Measurements from ENCODE around the gene BTG2. TPM values are rescaled to one million over a fixed set of nuclear protein-coding genes. Genes with fewer than 3 reads are reported as not detected.

The BTG2 gene
- total RNA-seq, 4 donors from 2014 or later, result 160 to 319 (median 193) TPM

- TF ChIP-seq EP300 (IDR thresholded peaks at IDR 0.05) (no peak), POLR2AphosphoS5 (IDR thresholded peaks at IDR 0.05) (no peak), CTCF (IDR thresholded peaks at IDR 0.05) (peak; percentile 90), POLR2A (IDR thresholded peaks at IDR 0.05) (no peak)
- WGBS, result 0% methylated on average over 10 of the region's 20 CpGs
- peak; percentile 90 to 92 for DNase-seq (ENCODE audit: low spot score in 2 of 2)
Measured at GRCh38 chr1:203267347-203267846, 37.9 kb upstream of the BTG2 start.

DNA sequence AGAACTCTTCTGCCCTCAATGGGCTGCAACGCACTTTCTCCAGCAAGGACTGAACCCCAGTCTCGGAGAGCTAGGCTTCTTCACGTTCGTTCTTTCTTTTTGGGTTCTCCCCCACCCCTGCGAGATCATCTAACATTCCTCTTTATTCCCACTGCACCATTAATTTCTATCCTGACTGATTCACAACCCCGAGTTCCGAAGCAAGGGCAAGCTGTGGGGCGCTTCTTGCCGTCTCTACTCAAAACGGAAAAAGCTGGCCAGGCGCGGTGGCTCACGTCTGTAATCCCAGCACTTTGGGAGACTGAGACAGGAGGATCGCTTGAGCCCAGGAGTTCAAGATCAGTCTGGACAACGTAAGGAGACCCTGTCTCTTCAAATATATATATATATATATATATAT is 37.4 kb upstream of the BTG2 start:
- WGBS, result 61% methylated on average over 15 of the region's 15 CpGs
- Histone ChIP-seq H3K27ac (peak overlapping the region; percentile 76), H3K36me3 (no peaks in the 10 kb centered on the region), H3K4me3 (peak overlapping the region; percentile 51), H3K4me1 (peaks cover 32% of the 10 kb centered on the region), H3K27me3 (no peaks in the 10 kb centered on the region), H3K9me3 (no peaks in the 10 kb centered on the region)
- TF ChIP-seq CTCF (IDR thresholded peaks at IDR 0.05), result no peak
- TF ChIP-seq POLR2AphosphoS5 (IDR thresholded peaks at IDR 0.05), result no peak
- no peak for TF ChIP-seq EP300 (IDR thresholded peaks at IDR 0.05)
- TF ChIP-seq POLR2A (IDR thresholded peaks at IDR 0.05), result no peak
- no peak for DNase-seq (ENCODE audit: low spot score in 2 of 2)

More at GRCh38 chr1:203267347-203267846, 37.9 kb upstream of the BTG2 start:
- no peaks in the 10 kb centered on the region for H3K27me3 ChIP-seq
- peak overlapping the region; percentile 76 for H3K27ac ChIP-seq
- no peaks in the 10 kb centered on the region for H3K36me3 ChIP-seq
- peak overlapping the region; percentile 51 for H3K4me3 ChIP-seq
- peaks cover 27% of the 10 kb centered on the region for H3K4me1 ChIP-seq
- no peaks in the 10 kb centered on the region for H3K9me3 ChIP-seq

DNA sequence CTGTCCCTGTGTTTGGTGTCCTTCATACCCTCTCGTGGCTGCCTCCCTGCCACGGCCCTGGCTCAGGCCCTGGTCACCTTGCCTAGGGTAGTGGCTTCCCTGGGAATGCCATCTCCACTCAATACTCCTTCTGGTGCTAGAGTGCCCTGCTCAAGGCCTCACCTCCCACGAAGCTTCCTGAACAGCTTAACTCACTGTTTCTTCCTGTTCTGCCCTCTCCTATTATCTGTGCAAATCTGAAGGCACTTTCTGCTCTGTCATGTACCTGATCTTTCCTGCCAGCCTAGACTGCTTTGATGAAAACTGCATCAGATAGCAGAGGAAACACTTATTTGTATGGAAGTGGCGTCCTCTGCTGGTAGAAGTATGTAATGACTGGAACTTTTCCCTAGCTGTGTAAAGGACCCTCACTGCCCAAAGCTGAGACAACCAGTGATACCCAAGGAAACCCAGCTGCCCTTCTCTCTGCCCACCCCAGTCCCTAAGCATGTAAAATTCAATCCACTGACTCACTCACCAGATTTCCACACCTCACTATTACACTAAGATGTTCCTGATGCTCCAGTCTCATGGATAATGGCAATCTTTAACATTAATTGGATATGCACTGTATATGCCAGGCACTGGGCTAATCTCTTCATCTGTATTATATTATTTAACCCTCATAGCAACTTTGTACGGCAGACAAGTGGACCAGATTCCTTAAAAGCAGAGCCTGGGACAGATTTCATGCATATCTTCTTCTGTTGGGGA is 36.2 kb upstream of the BTG2 start:
- 20% methylated on average over 5 of the region's 5 CpGs for WGBS
- peaks cover 44% of the 10 kb centered on the region for H3K4me1 ChIP-seq

DNA sequence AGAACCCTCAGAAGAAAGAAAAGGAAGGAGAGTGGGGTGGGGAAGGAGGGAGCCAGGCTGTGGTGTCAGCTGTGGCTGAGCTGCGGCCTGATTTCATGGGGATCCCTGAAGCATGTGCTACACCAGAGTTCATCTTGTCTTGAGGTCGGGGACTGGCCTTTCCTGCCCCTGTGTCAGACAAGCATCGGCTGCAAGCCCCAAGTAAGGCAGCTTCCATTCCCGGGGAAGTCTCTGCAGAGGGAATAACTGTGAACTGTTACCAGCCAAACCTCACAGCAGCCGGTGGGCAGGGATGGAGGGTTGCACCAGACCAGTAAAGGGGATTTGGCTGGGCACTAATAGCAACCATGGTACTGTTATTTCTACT is 35.7 kb upstream of the BTG2 start:
- Histone ChIP-seq H3K4me3 (no peak overlapping the region), H3K36me3 (no peaks in the 10 kb centered on the region), H3K9me3 (no peaks in the 10 kb centered on the region), H3K4me1 (peaks cover 44% of the 10 kb centered on the region), H3K27ac (no peak overlapping the region), H3K27me3 (no peaks in the 10 kb centered on the region)
- no peak for DNase-seq (ENCODE audit: low spot score in 2 of 2)
- 86% methylated on average over 5 of the region's 5 CpGs for WGBS
- TF ChIP-seq EP300 (IDR thresholded peaks at IDR 0.05) (no peak), CTCF (IDR thresholded peaks at IDR 0.05) (no peak), POLR2AphosphoS5 (IDR thresholded peaks at IDR 0.05) (no peak), POLR2A (IDR thresholded peaks at IDR 0.05) (no peak)

More for the DNA sequence above, 36.2 kb upstream of the BTG2 start:
- Histone ChIP-seq H3K9me3 (no peaks in the 10 kb centered on the region), H3K27ac (peak overlapping the region; percentile 3), H3K36me3 (no peaks in the 10 kb centered on the region), H3K27me3 (no peaks in the 10 kb centered on the region), H3K4me3 (no peak overlapping the region)
- DNase-seq (ENCODE audit: low spot score in 2 of 2), result no peak
- TF ChIP-seq CTCF (IDR thresholded peaks at IDR 0.05) (peak; percentile 84 to 92), POLR2A (IDR thresholded peaks at IDR 0.05) (no peak), POLR2AphosphoS5 (IDR thresholded peaks at IDR 0.05) (no peak)

- Histone ChIP-seq H3K9me3 (no peaks in the 10 kb centered on the region), H3K36me3 (no peaks in the 10 kb centered on the region), H3K27me3 (no peaks in the 10 kb centered on the region), H3K4me1 (peaks cover 52% of the 10 kb centered on the region), H3K27ac (no peak overlapping the region), H3K4me3 (no peak overlapping the region)
- WGBS, result 78% methylated on average over 4 of the region's 4 CpGs
- TF ChIP-seq CTCF (IDR thresholded peaks at IDR 0.05), result no peak
- no peak for TF ChIP-seq POLR2A (IDR thresholded peaks at IDR 0.05)
- TF ChIP-seq POLR2AphosphoS5 (IDR thresholded peaks at IDR 0.05), result no peak
- TF ChIP-seq EP300 (IDR thresholded peaks at IDR 0.05), result no peak
- no peak for DNase-seq (ENCODE audit: low spot score in 2 of 2)
Measured at GRCh38 chr1:203270448-203270847, 34.9 kb upstream of the BTG2 start.
